Endothelial cell of hepatic sinusoid (primary cell): ENCODE results near the gene ARMC8.

ENCODE experiments used
- in situ Hi-C: cut with HindIII; loops from 2 replicates; pipeline ENCODE4 v1.10.0; 2017; ENCODE audit warnings: low sequenced_read_pairs

Gene ARMC8

DNA sequence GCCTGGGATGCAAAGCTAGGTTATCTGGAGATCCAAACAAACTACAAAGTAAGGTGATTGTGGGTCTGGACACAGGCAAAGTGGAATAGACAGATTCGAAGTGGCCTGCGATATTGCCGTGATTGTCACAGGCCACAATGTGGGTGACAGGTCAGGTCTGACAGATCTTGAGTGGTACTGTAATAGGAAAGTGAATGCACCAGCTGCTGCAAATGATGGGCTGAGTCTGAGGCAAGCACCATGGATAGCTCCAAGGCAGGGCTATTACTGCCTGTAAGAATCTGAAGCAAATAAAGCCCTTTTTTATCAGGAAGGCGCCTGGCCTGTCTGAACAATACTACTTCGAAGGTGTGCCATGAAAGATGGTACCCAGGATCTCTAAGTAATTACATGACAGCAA lies 10.0 kb downstream of the ARMC8 start:
- in situ Hi-C loops, result no loop called here

DNA sequence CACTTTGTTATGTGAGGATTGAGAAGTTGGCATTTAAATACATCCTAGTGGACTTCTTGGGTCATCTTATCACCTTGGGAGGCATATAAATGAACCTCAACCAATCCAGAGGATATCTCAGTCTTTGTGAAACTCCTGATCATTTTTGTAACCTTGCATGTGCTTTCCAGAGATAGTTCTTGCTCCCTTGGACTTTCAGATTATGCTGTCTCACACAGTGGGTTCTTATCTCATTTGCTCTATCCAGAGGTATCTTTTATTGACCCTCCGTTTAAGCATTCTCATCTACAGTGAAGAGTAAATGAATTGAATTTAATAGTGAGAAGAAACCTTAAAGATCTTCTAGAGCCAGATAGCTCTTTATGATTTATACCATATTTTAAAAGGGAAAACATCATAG lies 10.4 kb downstream of the ARMC8 start:
- in situ Hi-C loops, result no loop called here

GRCh38 chr3:138199851-138200250 lies 12.8 kb downstream of the ARMC8 start:
- in situ Hi-C loops, result no loop called here

- in situ Hi-C loops, result no loop called here
Measured at GRCh38 chr3:138200424-138200823, 13.3 kb downstream of the ARMC8 start.

- in situ Hi-C loops, result no loop called here
Measured at GRCh38 chr3:138202945-138203701, 16.0 kb downstream of the ARMC8 start.

- in situ Hi-C loops, result no loop called here
Measured at GRCh38 chr3:138203938-138204337, 16.8 kb downstream of the ARMC8 start.

DNA sequence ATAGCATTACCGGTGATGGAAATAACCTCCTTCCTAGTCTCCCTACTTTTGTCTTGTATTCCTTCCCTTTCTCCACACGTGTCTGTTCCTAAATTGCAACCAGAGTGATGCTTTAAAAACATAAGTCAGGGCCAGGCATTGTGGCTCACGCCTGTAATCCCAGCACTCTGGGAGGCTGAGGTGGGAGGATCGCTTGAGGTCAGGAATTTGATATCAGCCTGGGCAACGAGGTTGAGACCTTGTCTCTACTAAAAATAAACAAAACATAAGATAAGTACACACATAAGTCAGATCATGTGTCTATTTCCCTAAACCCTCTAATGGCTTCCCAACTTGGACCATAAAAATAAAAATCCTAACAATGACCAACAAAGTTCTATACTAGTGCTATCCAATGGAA lies 18.4 kb downstream of the ARMC8 start:
- in situ Hi-C loops, result no loop called here

DNA sequence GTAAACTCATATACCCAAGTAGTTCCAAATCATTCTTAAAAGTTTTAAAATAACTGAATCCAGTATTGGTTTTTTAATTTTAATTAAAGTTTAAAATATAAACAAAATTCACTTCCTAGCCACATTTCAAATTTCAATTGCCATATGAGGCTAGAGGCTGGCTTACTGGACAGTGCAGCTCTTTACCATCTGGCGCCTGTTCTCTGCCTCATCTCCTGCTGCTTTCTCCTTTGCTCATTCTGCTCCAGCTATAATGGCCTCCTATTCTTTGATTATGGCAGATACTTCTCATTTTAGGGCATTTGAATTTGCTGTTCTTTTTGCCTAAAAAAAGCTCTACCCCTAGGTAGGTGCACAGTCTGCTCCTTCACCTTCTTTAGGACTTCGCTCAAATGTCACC lies 19.1 kb downstream of the ARMC8 start:
- in situ Hi-C loops, result no loop called here

GRCh38 chr3:138210528-138210927 lies 23.4 kb downstream of the ARMC8 start:
- in situ Hi-C loops, result no loop called here

DNA sequence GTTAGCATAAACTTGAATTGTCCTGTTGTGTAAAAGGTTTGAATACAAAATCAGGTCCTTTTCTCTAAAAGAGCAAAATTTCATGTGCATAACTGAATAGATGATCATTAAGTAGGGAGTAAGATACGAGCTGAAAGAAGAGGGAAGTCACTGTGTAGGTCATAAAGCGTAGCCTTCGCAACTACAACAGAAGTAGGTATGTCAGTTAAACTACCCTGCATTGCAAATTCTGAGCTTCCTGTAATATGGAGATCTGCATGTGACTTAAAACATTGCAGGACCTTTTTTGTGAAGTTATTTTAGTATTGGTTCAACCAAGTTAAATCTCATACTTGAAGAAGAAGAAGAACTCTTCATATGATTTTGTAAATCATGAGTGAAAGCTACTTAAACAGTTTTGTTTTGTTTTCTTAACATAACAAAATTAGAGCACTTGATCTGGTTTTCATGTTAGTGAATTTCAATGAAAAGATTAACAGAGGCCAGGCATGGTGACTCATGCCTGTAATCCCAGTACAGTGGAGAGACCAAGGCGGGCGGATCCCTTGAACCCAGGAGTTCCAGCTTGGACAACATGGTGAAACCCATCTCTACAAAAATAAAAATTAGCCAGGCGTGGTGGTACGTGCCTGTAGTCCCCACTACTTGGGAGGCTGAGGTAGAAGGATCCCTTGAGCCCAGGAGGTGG lies 26.4 kb downstream of the ARMC8 start:
- in situ Hi-C loops, result no loop called here

- in situ Hi-C loops, result loop anchor here (5.0 kb wide), 2 partner anchors 63 to 82 kb away; no protein-coding TSS in a partner anchor
Measured at GRCh38 chr3:138219255-138219654, 32.2 kb downstream of the ARMC8 start.

DNA sequence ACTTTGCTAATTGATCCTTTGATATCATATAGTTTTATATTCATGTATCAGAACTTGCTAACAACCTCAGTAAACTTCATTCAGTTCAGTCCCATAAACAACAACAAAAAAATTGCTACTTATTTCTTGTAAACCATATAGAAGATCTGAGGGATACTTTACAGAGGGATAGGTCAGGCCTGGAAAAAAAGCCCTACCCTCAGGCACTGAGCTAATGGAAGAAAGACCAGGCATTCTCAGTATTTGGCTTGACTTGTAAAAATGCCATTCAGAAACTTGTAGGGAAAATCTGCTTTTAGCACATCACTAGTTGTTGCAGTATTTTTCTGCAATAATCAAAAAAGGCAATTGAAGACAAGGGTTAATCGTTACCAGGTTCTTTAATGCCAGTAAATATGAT lies 33.1 kb downstream of the ARMC8 start:
- in situ Hi-C loops, result no loop called here

DNA sequence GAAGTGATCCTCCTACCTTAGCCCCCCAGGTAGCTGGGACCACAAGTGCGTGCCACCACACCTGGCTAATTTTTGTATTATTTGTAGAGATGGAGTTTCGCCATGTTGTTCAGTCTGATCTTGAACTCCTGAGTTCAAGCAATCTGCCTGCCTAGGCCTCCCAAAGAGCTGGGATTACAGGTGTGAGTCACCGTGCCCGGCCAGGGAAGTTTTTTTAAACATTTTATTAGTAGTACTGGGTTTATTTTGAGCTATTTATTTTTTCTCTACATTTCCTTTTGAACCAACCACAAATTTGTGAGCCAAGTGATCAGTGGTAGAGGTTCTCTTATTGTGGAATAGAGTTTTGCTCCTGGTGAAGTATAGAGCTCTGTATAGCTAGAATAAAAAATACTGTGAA lies 33.7 kb downstream of the ARMC8 start:
- in situ Hi-C loops, result no loop called here

GRCh38 chr3:138222131-138222941 lies 35.2 kb downstream of the ARMC8 start:
- in situ Hi-C loops, result no loop called here

- in situ Hi-C loops, result no loop called here
Measured at GRCh38 chr3:138222942-138223287, 35.8 kb downstream of the ARMC8 start.

GRCh38 chr3:138227650-138228049 lies 40.5 kb downstream of the ARMC8 start:
- in situ Hi-C loops, result no loop called here

DNA sequence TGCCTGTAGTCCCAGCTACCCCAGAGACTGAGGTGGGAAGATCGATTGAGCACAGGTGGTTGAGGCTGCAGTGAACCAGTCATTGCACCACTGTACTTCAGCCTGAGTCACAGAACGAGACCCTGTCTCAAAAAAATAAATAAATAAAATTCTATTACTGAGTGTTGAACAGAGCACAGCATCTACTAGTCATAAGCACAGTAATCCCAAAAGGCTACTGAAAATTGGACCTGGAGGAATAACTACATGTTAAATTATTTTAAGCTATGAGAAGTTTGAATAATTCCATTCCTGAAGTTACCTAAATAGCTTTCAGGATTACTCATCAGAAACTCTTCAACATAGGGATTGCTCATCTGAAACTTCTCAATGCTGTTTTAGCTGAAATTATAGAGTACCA lies 43.4 kb downstream of the ARMC8 start:
- in situ Hi-C loops, result no loop called here

DNA sequence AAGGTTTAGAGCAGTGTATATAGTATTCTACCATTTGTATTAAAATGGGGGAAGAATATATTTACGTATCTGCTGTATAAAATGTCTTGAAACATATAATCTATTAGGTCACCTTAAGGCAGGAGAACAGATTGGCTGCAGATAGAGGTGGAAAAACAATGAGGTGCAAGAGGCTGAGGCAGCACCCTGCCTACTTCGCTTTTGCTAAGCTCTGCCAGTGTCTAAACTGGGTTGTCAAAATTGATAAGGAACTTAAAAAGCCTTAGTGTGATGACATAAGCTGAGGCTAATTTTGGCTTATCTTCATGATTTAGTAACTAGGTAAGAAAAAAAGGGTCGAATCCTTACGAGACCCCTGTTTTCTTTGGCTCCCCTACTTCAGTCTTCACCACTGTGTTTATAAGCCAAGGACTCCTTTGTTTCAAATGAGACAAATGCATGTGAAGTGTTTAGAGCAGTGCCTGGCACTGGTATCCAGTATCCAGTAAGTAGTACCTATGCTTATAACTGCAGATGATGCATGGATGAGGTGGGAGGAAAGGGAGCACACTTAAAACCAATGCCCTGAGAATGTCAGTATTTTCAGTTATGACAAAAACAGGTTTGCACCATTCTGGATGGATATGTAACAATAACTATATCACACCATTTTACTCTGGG lies 45.7 kb downstream of the ARMC8 start:
- in situ Hi-C loops, result no loop called here

DNA sequence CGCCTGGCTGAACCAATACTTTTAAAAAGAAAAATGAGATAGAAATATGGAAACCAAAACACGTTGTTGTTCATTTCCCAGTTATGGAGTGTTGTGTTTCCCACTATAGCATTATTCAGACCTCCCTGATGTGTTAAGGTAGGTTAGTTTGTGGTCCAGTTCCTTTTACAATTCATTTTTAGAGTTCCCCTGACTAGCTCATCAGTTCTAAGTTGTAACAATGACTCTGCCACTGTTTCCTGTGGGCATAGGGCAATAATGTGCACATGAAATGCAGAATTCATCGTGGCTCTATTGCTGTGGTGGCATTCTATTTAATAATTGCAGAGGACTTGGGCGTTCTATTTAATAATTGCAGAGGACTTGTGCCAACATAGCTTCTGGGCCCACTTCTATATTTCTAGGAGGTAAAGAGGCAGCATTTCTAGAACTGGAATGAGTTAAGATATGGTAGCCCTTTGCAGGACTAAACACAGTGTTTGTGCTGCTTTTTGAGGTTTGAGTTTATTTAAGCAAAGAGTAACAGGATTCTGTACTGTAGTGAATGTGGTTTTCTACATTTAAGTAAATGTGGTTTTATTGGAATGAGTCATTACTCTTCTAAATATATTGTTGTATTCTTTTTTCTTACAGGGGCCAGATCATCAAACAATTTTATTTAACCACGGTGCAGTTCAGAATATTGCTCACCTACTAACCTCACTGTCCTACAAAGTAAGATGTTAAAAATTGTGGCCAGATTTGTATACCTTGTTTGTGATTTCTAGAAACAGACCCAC lies 47.5 kb downstream of the ARMC8 start:
- in situ Hi-C loops, result no loop called here

DNA sequence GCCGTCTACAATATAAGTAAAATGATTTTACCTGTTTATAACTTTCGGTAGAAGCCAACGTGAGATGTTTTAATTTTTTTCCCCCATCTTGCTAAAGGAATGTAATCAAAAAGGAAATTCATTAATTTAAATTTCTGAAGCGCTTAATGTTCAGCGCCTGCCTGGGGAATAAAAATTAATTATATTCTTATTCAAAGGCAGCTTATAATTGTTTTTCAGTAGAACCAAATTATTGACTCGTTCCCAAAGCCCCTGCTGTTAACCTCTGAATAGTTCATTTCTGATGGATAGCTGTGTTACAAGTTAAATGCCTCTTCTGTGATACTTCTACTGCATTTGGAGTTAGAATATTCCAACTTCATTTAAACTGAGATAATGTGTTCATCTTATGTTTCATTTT lies 51.6 kb downstream of the ARMC8 start:
- in situ Hi-C loops, result no loop called here

- in situ Hi-C loops, result no loop called here
Measured at GRCh38 chr3:138241061-138241460, 54.0 kb downstream of the ARMC8 start.
